Measurements from ENCODE around the gene GPR25.

- no peak for TF ChIP-seq ZNF281 (CRISPR knock-in tag; IDR thresholded peaks at IDR 0.05)
- no peak for TF ChIP-seq NR2C2 (CRISPR knock-in tag; IDR thresholded peaks at IDR 0.05)
- no peak for TF ChIP-seq NR3C1 (CRISPR knock-in tag; conservative IDR thresholded peaks at IDR 0.05; ENCODE audit: low read depth)
- no peak for TF ChIP-seq TEAD4 (CRISPR knock-in tag; IDR thresholded peaks at IDR 0.05)
- no peak for TF ChIP-seq MXD4 (CRISPR knock-in tag; IDR thresholded peaks at IDR 0.05; ENCODE audit: borderline replicate concordance)
Measured at GRCh38 chr1:200872446-200873115, at the start of gene GPR25.

Measured in WTC11 (cell line).